Measurements from ENCODE around the gene RHOU.

RHOU gene

DNA sequence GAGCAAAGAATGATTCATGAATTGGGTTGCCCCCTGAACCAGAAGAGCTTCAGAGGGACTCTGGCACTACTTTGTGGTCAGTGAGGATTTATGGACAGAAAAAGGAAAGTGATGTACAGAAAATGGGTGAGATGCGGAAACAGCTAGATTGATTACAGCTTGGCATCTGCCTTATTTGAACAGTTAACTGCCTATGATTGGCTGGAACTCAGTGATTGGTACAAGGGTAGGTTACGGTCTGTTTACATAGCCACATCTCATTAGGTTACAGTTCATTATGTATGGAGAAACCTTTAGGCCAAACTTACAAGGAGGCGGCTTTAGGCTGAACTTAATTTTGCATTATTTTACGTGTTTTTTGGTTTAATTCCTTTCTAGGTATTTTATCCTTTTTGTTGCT lies 29.0 kb upstream of the RHOU start:
- no peaks in the 10 kb centered on the region for H3K9me3 ChIP-seq (ENCODE audit: control insufficient read depth, insufficient read depth, low read length)
- H3K27ac ChIP-seq (ENCODE audit: low read length) = no peak overlapping the region
- WGBS (ENCODE audit: insufficient coverage, insufficient read length) = no CpG with 5 or more reads among the region's 4 CpGs
- H3K4me1 ChIP-seq (ENCODE audit: control insufficient read depth, insufficient read depth, low read length) = no peaks in the 10 kb centered on the region
- H3K36me3 ChIP-seq (ENCODE audit: control insufficient read depth, insufficient read depth, low read length) = no peaks in the 10 kb centered on the region
- DNase-seq (ENCODE audit: low read depth, low spot score) = no peak
- H3K4me3 ChIP-seq (ENCODE audit: low read length) = no peak overlapping the region
- H3K27me3 ChIP-seq (ENCODE audit: control insufficient read depth, insufficient read depth, low read length) = no peaks in the 10 kb centered on the region

DNA sequence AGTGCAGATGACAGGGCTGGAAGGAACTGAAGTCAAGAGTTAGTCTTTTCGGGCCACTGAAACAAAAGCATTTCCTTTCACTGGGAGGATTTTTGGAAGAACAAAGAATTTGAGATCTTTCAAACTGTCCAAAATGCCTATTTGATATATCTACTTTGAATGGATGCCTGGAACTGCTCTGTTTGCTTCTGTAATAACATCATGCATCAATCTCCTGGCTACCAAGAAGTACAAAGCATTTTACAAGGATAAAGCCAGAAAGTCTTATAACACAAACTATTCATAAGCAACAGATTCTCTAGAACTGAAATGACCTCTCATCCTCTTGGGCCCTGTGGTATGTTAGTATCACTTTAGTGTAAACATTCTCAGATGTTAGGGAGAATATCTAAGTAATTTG lies 18.2 kb upstream of the RHOU start:
- Histone ChIP-seq H3K9me3 (ENCODE audit: control insufficient read depth, insufficient read depth, low read length) (no peaks in the 10 kb centered on the region), H3K27me3 (ENCODE audit: control insufficient read depth, insufficient read depth, low read length) (no peaks in the 10 kb centered on the region), H3K4me3 (ENCODE audit: low read length) (no peak overlapping the region), H3K27ac (ENCODE audit: low read length) (no peak overlapping the region), H3K4me1 (ENCODE audit: control insufficient read depth, insufficient read depth, low read length) (no peaks in the 10 kb centered on the region), H3K36me3 (ENCODE audit: control insufficient read depth, insufficient read depth, low read length) (no peaks in the 10 kb centered on the region)
- DNase-seq (ENCODE audit: low read depth, low spot score) = no peak
- WGBS (ENCODE audit: insufficient coverage, insufficient read length) = no CpG with 5 or more reads among the region's 1 CpG

DNA sequence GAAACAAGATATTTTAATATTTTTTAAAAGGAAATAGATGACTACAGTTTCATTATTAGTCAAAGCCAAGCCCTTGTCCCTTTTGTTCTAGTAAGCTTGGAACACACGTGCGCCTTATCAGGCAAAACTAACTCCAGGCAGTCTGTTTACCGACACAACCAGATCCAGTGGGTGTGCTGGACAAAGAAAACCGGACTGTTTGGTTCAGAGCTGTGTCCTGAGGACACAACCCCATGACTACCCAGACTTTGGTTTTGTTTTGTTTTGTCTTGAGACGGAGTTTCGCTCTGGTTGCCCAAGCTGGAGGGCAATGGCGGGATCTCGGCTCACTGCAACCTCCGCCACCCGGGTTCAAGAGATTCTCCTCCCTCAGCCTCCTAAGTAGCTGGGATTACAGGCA lies 13.9 kb upstream of the RHOU start:
- WGBS (ENCODE audit: insufficient coverage, insufficient read length) = no CpG with 5 or more reads among the region's 10 CpGs
- no peak overlapping the region for H3K27ac ChIP-seq (ENCODE audit: low read length)
- H3K9me3 ChIP-seq (ENCODE audit: control insufficient read depth, insufficient read depth, low read length) = no peaks in the 10 kb centered on the region
- H3K4me1 ChIP-seq (ENCODE audit: control insufficient read depth, insufficient read depth, low read length) = 0 out of 2 replicates have a peak, but pooled peaks cover 3% of the 10 kb centered on the region
- H3K4me3 ChIP-seq (ENCODE audit: low read length) = no peak overlapping the region
- H3K36me3 ChIP-seq (ENCODE audit: control insufficient read depth, insufficient read depth, low read length) = no peaks in the 10 kb centered on the region
- no peak for DNase-seq (ENCODE audit: low read depth, low spot score)
- H3K27me3 ChIP-seq (ENCODE audit: control insufficient read depth, insufficient read depth, low read length) = no peaks in the 10 kb centered on the region

DNA sequence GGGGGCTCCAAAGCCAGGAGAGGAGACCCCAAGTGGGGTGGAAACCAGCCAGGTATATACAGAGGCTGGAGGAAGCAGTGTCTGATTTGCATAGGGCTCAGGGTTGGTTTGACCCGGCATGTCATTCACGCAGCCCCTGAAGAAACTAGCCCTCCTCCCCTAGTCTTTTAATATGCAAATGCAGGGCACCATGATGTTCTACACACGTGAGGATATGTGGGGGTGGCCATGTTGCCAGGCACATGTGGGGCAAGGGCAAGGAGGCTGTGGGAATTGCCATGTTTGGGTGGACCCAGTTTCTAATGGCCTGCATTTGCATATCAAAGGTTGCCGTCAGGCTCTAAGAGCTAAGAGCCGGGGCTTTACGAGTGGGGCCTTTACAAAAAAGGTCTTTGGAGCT lies 12.0 kb upstream of the RHOU start:
- Histone ChIP-seq H3K36me3 (ENCODE audit: control insufficient read depth, insufficient read depth, low read length) (no peaks in the 10 kb centered on the region), H3K4me3 (ENCODE audit: low read length) (no peak overlapping the region), H3K27ac (ENCODE audit: low read length) (no peak overlapping the region), H3K4me1 (ENCODE audit: control insufficient read depth, insufficient read depth, low read length) (0 out of 2 replicates have a peak, but pooled peaks cover 3% of the 10 kb centered on the region), H3K27me3 (ENCODE audit: control insufficient read depth, insufficient read depth, low read length) (no peaks in the 10 kb centered on the region; the same call in 1 of the 2 replicates), H3K9me3 (ENCODE audit: control insufficient read depth, insufficient read depth, low read length) (no peaks in the 10 kb centered on the region)
- WGBS (ENCODE audit: insufficient coverage, insufficient read length) = no CpG with 5 or more reads among the region's 6 CpGs
- no peak for DNase-seq (ENCODE audit: low read depth, low spot score)

DNA sequence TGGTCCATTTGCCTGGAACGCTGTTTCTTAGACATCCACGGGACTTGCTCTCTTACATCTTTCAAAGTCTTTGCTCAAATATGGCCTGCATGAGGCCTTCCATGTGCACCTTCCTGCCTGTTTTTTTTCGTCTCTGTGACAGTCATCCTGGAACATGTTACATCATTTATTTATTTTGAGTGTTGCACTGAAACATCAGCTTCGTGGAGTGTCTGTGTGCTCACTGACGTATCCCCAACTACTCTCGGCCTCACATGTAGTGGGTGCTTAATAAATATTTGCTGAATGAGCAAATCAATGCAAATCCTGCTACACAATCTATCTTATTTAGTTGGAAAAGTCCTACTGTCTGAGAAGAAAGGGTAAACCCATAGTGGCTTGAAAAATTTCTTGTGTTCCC lies 11.4 kb upstream of the RHOU start:
- no peak for DNase-seq (ENCODE audit: low read depth, low spot score)
- Histone ChIP-seq H3K9me3 (ENCODE audit: control insufficient read depth, insufficient read depth, low read length) (no peaks in the 10 kb centered on the region), H3K4me1 (ENCODE audit: control insufficient read depth, insufficient read depth, low read length) (0 out of 2 replicates have a peak, but pooled peaks cover 3% of the 10 kb centered on the region), H3K4me3 (ENCODE audit: low read length) (no peak overlapping the region), H3K27me3 (ENCODE audit: control insufficient read depth, insufficient read depth, low read length) (no peaks in the 10 kb centered on the region; the same call in 1 of the 2 replicates), H3K36me3 (ENCODE audit: control insufficient read depth, insufficient read depth, low read length) (no peaks in the 10 kb centered on the region), H3K27ac (ENCODE audit: low read length) (no peak overlapping the region)
- no CpG with 5 or more reads among the region's 6 CpGs for WGBS (ENCODE audit: insufficient coverage, insufficient read length)

DNA sequence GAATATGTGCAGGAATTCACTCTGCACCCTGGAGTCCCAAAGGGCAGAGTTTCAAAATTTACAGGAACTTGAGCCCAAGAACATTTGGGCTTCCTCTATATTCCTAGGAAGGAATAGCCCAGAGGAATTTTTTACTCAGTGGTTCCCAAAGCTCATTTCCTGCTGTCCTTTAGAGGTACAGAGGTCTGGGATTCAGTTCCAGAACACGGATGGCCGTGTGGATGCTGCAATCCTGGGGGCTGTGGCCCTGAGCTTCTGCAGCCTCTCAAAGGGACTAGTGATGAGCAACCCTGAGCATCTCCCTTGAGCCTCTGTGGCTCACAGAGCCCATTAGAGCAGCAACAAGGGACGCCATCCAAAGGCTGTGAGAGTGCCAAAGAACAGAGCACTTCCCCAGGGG lies 10.1 kb upstream of the RHOU start:
- Histone ChIP-seq H3K27ac (ENCODE audit: low read length) (no peak overlapping the region), H3K4me1 (ENCODE audit: control insufficient read depth, insufficient read depth, low read length) (0 out of 2 replicates have a peak, but pooled peaks cover 3% of the 10 kb centered on the region), H3K36me3 (ENCODE audit: control insufficient read depth, insufficient read depth, low read length) (no peaks in the 10 kb centered on the region), H3K4me3 (ENCODE audit: low read length) (no peak overlapping the region), H3K9me3 (ENCODE audit: control insufficient read depth, insufficient read depth, low read length) (no peaks in the 10 kb centered on the region), H3K27me3 (ENCODE audit: control insufficient read depth, insufficient read depth, low read length) (peaks cover 1% of the 10 kb centered on the region; the same call in 1 of the 2 replicates)
- WGBS (ENCODE audit: insufficient coverage, insufficient read length) = no CpG with 5 or more reads among the region's 3 CpGs
- no peak for DNase-seq (ENCODE audit: low read depth, low spot score)

DNA sequence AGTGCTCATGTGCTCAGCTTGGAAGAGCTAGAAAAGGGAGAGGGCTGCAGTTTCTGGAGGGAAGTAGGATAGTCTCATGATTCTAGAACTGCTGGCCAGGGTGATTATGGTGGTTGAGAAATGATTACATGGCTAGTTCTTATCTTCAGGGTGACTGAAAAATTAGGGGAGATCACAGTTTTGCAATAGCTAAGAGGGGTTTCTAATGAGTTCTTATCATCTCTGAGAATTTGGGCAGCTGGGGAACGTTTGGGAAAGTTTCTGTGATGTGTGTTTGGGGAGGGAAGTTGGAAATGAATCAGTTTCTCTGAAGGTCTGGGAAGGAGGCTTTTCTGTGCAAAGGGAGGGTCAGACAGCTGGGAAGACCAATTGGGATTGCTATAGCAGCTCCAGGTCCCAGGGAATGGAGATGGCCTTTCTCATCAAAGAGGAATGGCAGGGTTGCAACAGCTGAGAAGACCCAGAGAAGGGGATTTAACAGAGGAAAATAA lies 7.6 kb upstream of the RHOU start:
- DNase-seq (ENCODE audit: low read depth, low spot score) = no peak
- no peak overlapping the region for H3K4me3 ChIP-seq (ENCODE audit: low read length)
- WGBS (ENCODE audit: insufficient coverage, insufficient read length) = no CpG with 5 or more reads among the region's 1 CpG
- no peaks in the 10 kb centered on the region for H3K9me3 ChIP-seq (ENCODE audit: control insufficient read depth, insufficient read depth, low read length)
- H3K36me3 ChIP-seq (ENCODE audit: control insufficient read depth, insufficient read depth, low read length) = no peaks in the 10 kb centered on the region
- H3K4me1 ChIP-seq (ENCODE audit: control insufficient read depth, insufficient read depth, low read length) = 0 out of 2 replicates have a peak, but pooled peaks cover 3% of the 10 kb centered on the region
- H3K27ac ChIP-seq (ENCODE audit: low read length) = no peak overlapping the region
- H3K27me3 ChIP-seq (ENCODE audit: control insufficient read depth, insufficient read depth, low read length) = peaks cover 1% of the 10 kb centered on the region; the same call in 1 of the 2 replicates

DNA sequence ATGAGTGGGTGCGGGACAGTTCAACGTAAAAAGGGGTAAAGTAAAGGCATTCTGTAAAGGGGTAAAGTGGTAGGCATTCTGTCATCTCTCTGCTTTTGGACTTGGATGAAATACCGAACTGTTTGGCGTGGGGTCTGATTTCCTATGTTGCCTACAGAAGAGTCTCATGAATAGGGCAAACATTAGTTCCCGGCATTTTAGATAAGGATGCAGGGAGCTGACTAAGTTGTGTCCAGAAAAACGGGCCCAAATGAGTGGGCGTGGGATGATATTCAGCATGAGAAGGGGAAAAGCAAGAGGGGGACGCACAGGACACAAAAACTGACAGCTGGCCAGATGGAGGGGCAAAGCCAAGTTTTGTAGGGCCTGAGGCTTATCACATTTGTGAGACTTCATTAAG lies 2.9 kb upstream of the RHOU start:
- DNase-seq (ENCODE audit: low read depth, low spot score) = no peak
- Histone ChIP-seq H3K4me3 (ENCODE audit: low read length) (no peak overlapping the region), H3K27ac (ENCODE audit: low read length) (no peak overlapping the region), H3K9me3 (ENCODE audit: control insufficient read depth, insufficient read depth, low read length) (no peaks in the 10 kb centered on the region), H3K27me3 (ENCODE audit: control insufficient read depth, insufficient read depth, low read length) (peaks cover 4% of the 10 kb centered on the region; the same call in 1 of the 2 replicates), H3K36me3 (ENCODE audit: control insufficient read depth, insufficient read depth, low read length) (no peaks in the 10 kb centered on the region), H3K4me1 (ENCODE audit: control insufficient read depth, insufficient read depth, low read length) (no peaks in the 10 kb centered on the region)
- no CpG with 5 or more reads among the region's 8 CpGs for WGBS (ENCODE audit: insufficient coverage, insufficient read length)

DNA sequence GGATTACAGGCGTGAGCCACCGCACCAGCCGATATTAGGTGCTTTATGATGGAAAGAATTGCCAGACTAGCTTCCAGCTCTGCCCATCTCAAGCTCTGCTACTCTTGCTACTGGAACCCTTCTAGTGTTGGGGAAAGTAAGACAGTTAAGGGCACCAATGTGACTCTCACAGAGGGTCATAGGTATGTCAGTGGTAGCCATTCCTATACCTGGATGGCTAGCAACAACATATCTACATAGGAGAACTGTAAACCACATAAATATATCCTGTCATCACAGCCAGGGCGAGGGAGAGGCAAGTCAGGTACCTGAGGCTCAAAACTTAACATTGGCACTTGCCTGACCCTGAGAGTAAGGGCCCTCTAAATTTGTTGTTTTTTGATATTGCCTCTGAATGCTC lies 1.7 kb upstream of the RHOU start:
- no peak for DNase-seq (ENCODE audit: low read depth, low spot score)
- no peak overlapping the region for H3K27ac ChIP-seq (ENCODE audit: low read length)
- no peak overlapping the region for H3K4me3 ChIP-seq (ENCODE audit: low read length)
- H3K9me3 ChIP-seq (ENCODE audit: control insufficient read depth, insufficient read depth, low read length) = no peaks in the 10 kb centered on the region
- H3K4me1 ChIP-seq (ENCODE audit: control insufficient read depth, insufficient read depth, low read length) = no peaks in the 10 kb centered on the region
- no CpG with 5 or more reads among the region's 4 CpGs for WGBS (ENCODE audit: insufficient coverage, insufficient read length)
- no peaks in the 10 kb centered on the region for H3K36me3 ChIP-seq (ENCODE audit: control insufficient read depth, insufficient read depth, low read length)
- H3K27me3 ChIP-seq (ENCODE audit: control insufficient read depth, insufficient read depth, low read length) = peaks cover 4% of the 10 kb centered on the region; the same call in 1 of the 2 replicates

DNA sequence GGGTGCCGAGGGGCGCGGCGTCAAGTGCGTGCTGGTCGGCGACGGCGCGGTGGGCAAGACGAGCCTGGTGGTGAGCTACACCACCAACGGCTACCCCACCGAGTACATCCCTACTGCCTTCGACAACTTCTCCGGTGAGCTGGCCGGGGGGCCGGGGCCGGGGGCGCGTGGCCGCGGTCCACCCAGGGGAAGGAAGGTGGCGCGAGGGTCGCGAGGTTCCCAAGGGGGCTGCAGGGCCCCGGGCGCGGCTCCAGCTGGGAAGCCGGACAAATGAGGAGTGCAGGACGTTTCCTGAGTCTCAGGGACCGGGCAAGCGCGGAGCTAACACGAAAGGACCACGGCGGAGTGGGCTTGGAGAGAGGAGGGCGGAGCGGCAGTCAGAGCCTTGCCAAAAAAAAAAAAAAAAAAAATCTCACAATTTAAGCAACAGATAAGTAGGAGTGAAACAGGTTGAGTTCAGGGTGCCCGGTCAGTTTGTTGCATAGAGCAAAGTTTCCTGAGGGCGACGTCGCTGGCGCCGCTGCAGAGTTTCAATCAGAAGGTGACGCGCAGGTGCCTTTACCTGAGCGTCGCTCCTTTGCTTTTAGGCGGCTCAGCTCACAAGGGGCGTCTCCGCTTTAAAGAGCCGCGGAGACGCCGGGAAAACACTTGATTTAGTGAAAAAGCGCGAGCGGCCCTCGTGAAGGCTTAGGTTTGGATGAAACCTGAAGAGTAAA lies 750 bp downstream of the RHOU start:
- DNase-seq (ENCODE audit: low read depth, low spot score) = no peak
- WGBS (ENCODE audit: insufficient coverage, insufficient read length) = no CpG with 5 or more reads among the region's 60 CpGs
- Histone ChIP-seq H3K4me1 (ENCODE audit: control insufficient read depth, insufficient read depth, low read length) (no peaks in the 10 kb centered on the region; the same call in 1 of the 2 replicates), H3K36me3 (ENCODE audit: control insufficient read depth, insufficient read depth, low read length) (no peaks in the 10 kb centered on the region), H3K9me3 (ENCODE audit: control insufficient read depth, insufficient read depth, low read length) (no peaks in the 10 kb centered on the region), H3K27ac (ENCODE audit: low read length) (no peak overlapping the region), H3K4me3 (ENCODE audit: low read length) (peak overlapping the region; percentile 64; the same call in 1 of the 2 replicates), H3K27me3 (ENCODE audit: control insufficient read depth, insufficient read depth, low read length) (peaks cover 3% of the 10 kb centered on the region; the same call in 1 of the 2 replicates)
